Caki2 (cell line): ENCODE measurements around the gene LOC101059915.

Experiments
- DNase-seq: peaks from one replicate; pipeline ENCODE4 v3.0.0-alpha.2; 2015; ENCODE audit warnings: low read depth
- in situ Hi-C: cut with HindIII; loops from 2 replicates; pipeline ENCODE4 v1.10.0; 2016; ENCODE audit warnings: low sequenced_read_pairs, low pct_unique_long_range_greater_than_20kb, mixed read lengths

The LOC101059915 gene

GRCh38 chrX:71667328-71668247, at the start of gene LOC101059915:
Gene LOC101059915, plus strand, starts transcription at chrX:71667546.
- in situ Hi-C loops: no loop called here
- DNase-seq: no peak

- DNase-seq: no peak
- in situ Hi-C loops: no loop called here
Measured at GRCh38 chrX:71617742-71618141, 49.6 kb upstream of the LOC101059915 start.

GRCh38 chrX:71618303-71618721, 49.0 kb upstream of the LOC101059915 start, which contains the start of gene CXCR3:
Gene CXCR3, minus strand, starts transcription at chrX:71618511. Its CDS starts 62 bp downstream, at chrX:71618449.
- DNase-seq: no peak
- in situ Hi-C loops: no loop called here

GRCh38 chrX:71618787-71619186, 48.6 kb upstream of the LOC101059915 start:
- DNase-seq: no peak
- in situ Hi-C loops: no loop called here

GRCh38 chrX:71619193-71619592, 48.2 kb upstream of the LOC101059915 start:
- in situ Hi-C loops: no loop called here
- no peak for DNase-seq

- in situ Hi-C loops: no loop called here
- DNase-seq: no peak
Measured at GRCh38 chrX:71619986-71620385, 47.4 kb upstream of the LOC101059915 start.

GRCh38 chrX:71621603-71622002, 45.7 kb upstream of the LOC101059915 start:
- DNase-seq: no peak
- in situ Hi-C loops: no loop called here

- in situ Hi-C loops: no loop called here
- no peak for DNase-seq
Measured at GRCh38 chrX:71622032-71622575, 45.2 kb upstream of the LOC101059915 start.

- in situ Hi-C loops: no loop called here
- no peak for DNase-seq
Measured at GRCh38 chrX:71622576-71623450, 44.5 kb upstream of the LOC101059915 start.

- in situ Hi-C loops: no loop called here
- DNase-seq: no peak
Measured at GRCh38 chrX:71623714-71624113, 43.6 kb upstream of the LOC101059915 start.

- DNase-seq: no peak
- in situ Hi-C loops: no loop called here
Measured at GRCh38 chrX:71625471-71625870, 41.9 kb upstream of the LOC101059915 start.

- in situ Hi-C loops: no loop called here
- DNase-seq: no peak
Measured at GRCh38 chrX:71626576-71626975, 40.8 kb upstream of the LOC101059915 start.

- in situ Hi-C loops: no loop called here
- no peak for DNase-seq
Measured at GRCh38 chrX:71627588-71628404, 39.5 kb upstream of the LOC101059915 start.

GRCh38 chrX:71629467-71629866, 37.9 kb upstream of the LOC101059915 start:
- DNase-seq: no peak
- in situ Hi-C loops: no loop called here

- in situ Hi-C loops: no loop called here
- no peak for DNase-seq
Measured at GRCh38 chrX:71632923-71633657, 34.3 kb upstream of the LOC101059915 start.

GRCh38 chrX:71634366-71634765, 33.0 kb upstream of the LOC101059915 start:
- in situ Hi-C loops: no loop called here
- DNase-seq: no peak
